ENCODE measurements around the gene P2RX3. TPM values are rescaled to one million over a fixed set of nuclear protein-coding genes. Genes with fewer than 3 reads are reported as not detected.
A peak's percentile ranks its signal among the peaks of the same experiment; 100 is the strongest.

P2RX3 gene
- polyA plus RNA-seq, 3 donors, result 0.42 to 0.76 (median 0.76) TPM

DNA sequence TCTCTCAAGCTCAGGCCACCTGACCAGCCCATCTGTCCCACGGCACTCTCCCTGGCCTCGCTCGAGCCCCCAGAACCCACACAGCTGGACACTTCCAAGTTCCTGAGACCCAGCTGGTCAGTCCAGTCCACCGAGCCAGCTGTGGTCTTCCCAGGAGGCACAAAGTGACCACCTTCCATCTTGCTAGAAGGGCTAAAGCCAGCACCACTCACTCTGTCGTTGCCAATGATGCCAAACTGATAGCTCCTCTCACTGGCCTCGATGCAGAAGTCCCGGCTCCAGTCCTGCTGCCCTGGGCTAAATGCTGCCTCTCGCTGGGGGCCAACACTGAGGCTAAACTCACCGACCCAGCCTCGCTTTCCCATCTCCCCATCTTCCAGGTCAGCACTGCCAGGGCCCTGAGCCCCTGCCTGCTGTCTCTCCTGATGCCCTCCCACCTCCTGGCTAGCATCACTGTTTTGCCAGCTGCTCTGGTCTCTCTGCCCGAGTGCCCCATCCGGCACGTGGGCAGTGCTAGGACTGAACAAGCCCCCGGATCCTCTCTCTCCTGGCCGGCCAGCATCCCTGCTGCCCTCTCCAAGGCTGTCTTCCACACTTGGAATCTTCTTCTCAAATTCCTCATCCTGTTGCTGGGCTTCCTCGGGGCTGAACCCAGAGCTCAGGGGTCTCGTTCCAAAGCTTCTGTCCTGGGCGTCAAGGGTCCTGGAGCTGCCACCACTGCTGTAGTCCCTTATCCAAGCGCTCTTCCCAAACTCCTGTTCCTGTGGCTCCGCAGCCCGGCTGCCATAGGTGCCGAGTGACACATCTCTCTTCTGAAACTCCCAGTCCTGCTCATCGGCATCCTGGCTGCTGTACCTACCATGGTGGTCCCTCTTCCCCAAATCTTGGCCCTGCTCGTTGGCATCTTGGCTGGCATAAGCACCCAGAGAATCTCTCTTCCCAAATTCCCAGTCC is 28.8 kb upstream of the P2RX3 start:
- no peak for DNase-seq (ENCODE audit: low read depth in 3 of 3, low spot score in 2 of 3)

DNA sequence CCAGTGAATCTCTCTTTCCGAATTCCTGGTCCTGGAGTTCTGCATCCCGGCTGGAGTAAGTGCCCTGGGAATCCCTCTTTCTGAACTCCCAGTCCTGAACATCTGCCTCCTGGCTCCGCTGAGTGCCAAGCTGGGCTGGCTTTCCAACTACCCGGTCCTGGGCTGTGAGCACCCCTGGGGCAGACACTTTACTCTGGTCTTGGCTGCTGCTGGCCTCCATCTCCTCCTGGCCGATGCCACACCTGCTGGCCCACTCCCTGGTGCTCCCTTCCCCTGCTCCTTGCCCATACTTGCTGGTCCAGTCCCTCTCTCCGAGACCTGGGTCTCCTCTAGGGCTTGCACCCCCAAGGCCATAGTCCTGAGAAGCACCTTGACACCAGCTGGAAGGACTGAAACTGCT is 28.1 kb upstream of the P2RX3 start:
- DNase-seq (ENCODE audit: low read depth in 3 of 3, low spot score in 2 of 3), result no peak

DNA sequence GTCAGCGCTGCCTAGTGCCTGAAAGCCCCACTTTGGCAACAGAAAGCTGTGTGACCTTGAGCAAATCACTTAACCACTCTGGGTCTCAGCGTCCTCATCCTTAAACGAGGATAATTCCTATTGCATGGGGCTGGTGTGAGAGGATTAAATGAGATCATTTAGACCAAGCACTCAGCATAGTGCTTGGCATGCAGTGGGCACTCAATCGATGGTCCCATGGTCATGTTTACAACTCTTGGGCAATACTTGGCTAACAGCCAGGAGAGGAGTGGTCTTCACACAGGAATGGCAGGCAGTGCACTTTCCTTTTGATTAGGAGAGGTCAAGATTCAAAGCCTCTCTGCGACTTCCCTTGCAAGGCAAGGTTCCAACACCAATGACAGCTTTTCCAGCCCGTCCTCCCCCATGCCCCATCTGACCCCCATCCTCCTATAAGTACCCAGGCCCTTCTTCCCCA is 27.5 kb upstream of the P2RX3 start:
- DNase-seq (ENCODE audit: low read depth in 3 of 3, low spot score in 2 of 3), result no peak

DNA sequence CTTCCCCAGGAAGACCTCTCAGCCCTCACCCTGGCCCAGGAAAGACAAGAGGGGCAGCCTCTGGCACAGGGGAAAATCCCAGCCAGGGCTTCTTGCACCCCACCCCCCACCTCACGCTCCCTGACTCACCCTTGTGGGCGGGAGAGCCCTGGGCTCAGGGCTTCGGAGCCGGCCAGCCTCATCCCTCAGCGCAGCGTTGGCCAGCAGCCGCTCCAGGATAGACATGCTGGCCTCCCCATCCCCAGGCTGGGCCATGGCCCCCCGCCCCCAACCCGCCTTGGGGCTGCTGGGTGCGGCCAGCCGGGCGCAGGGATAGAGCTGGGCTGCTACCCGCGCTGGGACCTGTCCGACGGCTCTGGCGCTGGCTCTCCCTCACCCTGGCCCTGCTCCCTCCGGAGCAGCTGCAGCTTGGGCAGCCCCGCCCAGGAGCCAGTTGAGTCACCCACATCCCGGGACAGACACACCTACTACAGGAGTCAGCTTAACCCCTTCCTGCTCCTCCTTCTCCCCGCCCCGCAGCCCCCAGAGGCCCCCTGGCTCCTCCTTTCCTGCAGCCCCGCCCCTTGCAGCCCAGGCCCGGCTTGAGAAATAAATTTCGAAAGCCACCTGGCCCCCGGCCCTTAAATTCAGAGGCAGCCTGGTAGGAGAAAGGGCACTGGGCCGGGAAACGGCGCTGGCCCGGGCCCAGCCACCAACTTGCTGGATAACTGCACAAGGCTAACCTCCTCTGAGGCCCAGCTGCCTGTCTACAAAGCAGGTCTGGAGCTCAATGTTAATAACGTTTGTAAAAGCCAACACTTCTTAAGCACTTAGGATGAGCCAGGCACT is 26.8 kb upstream of the P2RX3 start:
- DNase-seq (ENCODE audit: low read depth in 3 of 3, low spot score in 2 of 3), result no peak

DNA sequence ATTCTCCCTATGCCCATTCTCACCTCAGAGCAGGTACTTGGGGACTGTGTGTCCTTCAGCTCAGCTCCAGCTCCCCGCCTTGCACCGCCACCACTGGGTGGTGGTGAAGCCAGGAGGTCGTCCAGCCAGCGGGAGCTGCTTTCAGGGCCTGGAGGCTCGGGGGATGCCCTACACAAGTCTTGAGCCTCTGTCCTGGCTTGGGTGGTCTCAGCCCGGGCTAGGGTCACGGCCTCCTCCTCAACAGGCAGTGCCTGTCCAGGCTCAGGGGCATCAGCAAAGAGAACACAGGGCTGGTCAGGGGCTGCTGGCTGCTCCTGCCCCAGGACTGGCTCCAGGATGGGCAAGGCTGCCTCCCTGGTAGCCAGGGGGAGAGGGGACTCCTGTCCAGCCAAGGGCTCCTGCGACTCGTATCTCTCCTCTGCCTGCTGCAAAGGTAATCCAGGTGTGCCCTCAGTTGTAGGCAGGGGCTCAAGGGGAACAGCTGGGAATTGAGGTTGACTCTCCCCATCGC is 25.6 kb upstream of the P2RX3 start:
- DNase-seq (ENCODE audit: low read depth in 3 of 3, low spot score in 2 of 3), result no peak

DNA sequence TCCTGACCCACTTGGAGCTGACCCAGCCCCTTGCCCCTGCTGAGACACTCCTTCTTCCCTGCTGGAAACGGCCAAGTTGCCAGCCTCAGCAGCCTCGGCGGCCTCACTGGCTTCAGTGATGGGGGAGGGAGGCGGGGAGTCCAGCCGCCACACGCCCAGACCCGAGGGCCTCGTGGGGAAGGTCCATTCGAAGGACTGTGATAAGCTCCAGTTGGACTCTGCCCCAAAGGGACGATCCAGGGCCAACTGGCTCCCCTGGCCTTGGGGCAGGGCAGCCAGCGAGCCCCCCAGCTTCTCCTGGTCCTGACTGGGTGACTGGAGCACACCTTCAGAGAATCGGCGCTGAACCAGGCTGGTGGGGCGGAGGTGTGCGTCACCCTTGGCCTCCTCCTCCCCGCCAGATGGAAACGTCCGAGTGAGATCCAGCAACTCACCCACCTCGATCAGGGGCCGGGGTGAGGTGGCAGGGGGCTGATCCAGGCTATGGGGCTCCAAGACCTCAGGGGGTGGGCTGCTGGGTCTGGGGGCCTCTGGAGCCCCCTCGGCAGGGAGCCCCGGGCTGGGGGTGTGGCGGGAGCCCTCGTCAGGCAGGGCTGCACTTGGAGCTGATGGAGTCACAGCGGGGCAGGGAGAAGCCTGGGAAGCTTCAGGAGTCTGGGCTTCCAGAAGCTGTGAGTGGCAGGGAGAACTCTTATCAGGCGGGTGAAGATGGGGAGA is 24.9 kb upstream of the P2RX3 start:
- no peak for DNase-seq (ENCODE audit: low read depth in 3 of 3, low spot score in 2 of 3)

DNA sequence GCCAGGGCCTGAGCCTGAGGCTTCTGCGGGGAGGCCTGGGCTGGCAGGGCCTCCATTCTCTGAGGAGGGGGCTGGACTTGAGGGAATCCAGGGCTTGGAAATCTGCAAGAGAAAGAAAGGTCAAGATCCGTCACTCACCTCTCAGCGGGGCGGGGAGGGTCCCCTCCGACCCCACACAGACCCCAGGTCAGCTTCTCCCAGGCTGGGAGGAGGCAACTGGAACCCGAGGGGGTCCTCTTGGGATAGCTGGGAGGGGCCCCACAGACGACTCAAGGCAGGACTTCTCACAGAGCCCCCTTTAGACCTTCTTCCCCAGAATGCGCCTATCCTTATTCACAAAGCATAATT is 24.4 kb upstream of the P2RX3 start:
- DNase-seq (ENCODE audit: low read depth in 3 of 3, low spot score in 2 of 3), result no peak

DNA sequence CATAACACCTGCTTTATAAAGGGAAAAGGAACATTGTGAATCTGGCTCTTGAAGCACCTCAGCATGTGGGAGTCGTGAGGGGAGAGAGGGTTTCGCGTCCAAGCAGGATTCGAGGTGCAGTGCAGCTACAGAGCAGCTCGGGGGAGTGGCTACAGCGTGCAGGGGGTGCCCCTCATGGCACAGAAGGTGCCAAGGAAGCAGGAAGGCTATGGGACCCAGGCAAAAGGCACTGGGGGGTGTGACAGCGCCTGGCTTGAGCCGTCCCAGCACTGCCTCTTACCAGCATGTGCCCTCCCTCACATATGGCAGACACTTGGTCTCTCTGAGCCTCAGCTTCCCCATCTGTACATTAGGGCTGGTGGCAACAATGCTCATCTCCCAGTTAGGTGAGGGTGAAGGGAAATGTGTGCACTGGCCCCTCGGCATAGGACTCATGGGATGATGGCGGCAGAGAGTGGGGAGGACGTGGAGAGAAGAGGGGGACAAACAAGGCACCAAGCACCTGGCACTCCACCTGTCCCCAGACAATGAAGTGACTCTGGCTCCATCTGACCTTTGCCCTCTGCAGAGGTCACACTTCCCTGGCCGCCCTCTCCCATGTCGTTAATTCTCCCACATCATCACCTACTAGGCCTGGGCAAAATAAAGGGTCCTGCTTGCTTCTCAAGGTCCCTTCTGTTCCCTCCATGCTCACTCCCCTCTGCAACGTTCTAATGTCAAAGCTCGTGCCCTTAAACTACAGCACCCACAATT is 23.8 kb upstream of the P2RX3 start:
- DNase-seq (ENCODE audit: low read depth in 3 of 3, low spot score in 2 of 3), result no peak

DNA sequence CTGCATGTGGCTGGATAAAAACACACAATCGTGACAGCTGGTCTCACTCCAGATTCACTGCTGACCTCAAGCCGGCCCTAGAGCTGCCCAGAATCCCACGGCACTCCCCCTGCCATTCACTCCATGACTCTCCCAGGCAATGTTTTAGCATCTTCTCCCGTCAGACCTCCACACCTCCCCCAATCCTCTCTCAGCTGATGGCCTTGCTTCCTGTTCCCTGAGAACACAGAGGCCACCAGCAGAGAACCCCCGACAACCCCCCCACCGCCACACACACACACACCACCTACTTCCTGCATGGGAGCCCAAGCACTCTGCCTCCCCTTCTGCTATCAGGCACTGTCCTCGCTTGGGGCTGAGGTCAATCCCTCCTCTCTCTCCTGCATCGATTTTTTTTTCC is 22.7 kb upstream of the P2RX3 start:
- no peak for DNase-seq (ENCODE audit: low read depth in 3 of 3, low spot score in 2 of 3)

DNA sequence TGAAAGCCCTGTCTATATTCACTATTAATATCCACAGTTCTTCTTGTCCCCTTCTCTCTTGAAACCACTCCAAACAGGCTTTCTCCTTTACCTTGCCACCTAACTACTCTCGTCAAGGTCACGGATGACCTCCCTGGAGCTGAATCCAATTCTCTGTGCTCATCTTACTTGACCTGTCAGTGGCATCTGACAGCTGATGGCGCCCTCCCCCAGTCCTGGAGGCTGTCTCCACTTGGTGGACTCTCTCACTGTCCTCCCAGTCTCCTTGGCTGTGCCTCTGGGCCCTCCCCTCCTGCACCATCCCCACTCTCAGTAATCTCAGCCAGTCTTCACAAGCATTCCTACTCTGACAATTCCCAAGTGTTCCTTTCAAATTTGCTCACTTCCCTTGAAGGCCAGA is 22.1 kb upstream of the P2RX3 start:
- no peak for DNase-seq (ENCODE audit: low read depth in 3 of 3, low spot score in 2 of 3)

DNA sequence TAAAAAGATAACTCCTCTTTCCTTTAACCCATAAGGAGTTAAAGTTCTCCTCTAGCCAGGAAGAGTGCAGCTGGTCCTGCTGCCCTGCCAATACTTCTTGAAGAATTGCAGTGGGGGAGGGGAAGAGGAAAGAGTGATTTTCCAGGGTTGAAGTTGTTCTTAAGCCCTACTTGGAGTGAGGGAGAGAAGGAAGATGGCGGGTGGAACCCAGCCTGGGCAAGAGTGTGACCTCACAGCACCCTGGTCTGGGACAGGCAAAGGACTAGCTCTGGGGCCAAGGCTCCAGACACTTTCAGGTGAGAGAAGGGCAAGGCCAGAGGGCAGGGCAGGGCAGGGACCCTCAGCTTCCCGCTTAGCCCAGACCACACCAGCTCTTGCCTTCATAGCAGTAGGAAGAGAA is 20.0 kb upstream of the P2RX3 start:
- DNase-seq (ENCODE audit: low read depth in 3 of 3, low spot score in 2 of 3), result no peak

DNA sequence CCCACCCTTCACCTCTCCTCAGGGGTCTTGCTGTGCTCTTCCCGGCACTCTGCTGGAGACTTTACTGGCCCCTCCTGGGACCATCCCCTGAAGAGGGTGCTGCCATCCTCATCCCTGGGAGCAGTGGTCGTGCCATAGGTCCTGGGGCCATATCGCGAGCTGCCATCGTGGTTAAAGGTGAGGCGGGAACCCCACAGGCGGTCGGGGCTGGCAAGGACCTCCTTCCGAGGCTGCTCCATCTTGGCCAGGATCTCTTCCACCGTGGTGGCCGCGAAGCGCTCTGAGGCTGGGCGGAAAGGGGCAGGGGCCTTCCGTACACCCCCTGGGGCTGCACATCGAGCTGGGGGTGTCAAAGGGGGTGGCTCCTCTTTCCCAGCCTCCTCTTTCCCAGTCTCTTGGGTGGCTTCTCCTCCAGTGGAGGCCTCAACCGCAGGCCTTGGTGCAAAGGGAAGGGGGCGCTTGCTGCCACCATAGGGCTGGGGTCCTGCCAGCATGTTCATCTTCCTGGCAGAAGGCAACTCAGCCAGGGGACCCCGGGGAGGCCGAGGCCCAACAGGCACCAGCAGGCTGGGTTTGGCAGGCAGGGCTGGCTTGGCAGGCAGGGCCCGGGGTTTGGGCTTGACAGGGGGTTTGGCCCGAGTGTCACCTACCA is 18.0 kb upstream of the P2RX3 start:
- DNase-seq (ENCODE audit: low read depth in 3 of 3, low spot score in 2 of 3), result no peak

DNA sequence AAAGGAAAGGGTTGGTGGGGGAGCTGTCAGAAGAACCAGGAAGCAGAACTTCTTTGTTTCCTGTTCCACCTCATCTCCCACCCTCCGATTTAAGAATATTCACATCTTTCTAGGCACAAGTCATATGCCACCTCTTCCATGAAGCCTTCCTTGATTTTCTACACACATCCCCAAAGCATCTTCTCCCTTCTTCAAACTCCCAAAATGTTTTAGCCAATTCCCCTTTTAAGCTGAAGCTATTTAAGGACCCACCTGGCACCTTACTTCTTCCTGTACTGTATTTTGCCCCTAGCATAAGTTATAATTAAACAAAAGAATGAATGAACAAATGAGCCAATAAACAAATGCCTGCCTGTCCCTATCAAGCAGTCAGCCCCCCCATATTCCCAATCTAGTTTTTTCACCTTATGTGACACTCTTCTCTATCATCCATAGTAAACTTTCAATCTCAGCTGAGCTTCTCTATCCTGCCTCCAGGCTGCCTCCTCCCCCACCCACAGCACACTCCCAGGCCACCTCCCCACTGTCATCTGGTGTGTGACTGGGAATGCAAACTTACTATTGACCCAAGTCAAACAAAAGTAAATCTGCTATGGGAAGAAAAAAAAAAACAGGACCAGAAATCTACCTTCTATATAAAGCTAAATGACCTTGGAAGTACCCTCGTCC is 17.3 kb upstream of the P2RX3 start:
- DNase-seq (ENCODE audit: low read depth in 3 of 3, low spot score in 2 of 3), result no peak

DNA sequence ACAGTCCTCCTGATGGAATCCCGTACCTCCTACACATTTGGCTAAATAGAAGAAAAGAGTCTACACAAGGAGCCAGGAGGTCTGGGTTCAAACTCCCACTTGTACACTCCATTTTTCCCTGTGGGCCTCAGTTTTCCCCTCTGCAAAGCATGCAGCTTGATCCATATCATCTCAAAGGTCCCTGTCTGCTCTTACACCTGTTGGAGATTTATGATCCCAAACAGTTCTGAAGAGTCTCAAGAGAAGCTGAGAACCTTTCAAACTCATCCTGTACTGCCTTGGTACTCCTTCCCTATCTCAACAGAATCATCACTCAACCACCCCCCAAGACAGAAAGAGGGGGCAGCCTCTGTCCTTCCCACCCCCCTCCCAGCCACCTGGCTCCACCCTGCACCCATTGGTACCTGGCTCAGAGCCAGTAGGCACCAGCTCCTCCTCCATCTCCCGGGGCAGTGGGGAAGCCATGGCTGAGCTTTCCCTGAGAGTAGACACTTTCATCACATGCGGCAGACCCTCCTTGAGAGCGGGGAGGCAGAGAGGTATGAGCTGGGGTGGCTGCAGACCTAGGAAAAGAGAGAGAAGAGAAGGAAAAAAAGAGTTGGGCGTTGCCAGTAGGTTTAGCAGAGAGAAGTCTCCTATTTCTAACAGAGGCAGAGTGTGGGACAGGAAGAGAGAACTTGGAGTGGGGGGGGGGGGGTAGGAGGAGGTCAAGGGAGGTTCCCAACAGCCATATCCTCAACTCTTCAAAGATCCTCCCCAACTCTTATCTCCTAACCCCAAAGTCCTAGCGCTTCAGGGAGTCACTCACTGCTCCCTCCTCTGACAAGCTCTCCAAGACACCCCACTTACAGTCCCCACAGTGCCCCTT is 16.5 kb upstream of the P2RX3 start:
- no peak for DNase-seq (ENCODE audit: low read depth in 3 of 3, low spot score in 2 of 3)

DNA sequence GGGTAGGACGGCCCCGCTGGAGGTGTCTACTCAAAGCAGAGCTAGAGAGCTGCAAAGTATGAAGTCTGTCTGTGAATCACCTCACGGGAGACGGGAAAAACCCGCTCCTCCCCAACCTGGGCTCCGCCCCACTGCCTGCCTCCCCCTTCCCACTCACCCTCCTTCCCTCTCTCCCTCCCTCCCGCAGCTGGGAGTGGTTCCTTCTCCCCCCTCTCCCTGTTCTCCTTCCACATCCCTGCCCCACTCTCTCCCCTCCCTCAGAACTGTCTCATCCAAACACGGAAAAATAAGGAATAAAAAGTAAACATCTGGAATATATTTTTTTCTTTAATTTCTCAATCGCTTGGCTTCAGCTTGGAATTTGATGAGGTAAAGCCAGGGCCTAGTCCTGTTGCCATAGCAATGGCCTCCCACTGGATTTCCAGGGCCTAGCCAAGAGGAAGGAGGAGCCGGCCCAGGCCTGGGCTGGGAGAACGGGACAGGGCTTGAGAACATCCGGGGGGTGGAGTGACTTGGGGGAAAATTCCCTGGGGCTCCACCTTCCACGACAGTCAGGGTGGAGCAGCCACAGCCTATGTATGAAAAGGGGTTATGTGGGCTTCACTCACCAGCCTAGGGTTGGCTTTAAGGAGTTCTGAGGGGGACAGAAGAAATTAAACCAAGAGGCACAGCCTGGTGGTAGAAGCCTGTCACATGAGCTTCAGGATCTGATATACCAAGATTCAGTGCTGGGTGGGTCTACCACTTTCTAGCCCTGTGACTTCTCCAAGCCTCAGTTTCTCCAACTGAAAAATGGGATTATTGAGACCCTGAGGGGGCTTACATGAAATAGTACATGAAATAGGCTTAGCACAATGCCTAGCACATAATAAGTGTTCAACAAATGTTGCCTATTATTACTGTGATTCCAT is 15.6 kb upstream of the P2RX3 start:
- DNase-seq (ENCODE audit: low read depth in 3 of 3, low spot score in 2 of 3), result peak in 2 of 3 donors; percentile 81

DNA sequence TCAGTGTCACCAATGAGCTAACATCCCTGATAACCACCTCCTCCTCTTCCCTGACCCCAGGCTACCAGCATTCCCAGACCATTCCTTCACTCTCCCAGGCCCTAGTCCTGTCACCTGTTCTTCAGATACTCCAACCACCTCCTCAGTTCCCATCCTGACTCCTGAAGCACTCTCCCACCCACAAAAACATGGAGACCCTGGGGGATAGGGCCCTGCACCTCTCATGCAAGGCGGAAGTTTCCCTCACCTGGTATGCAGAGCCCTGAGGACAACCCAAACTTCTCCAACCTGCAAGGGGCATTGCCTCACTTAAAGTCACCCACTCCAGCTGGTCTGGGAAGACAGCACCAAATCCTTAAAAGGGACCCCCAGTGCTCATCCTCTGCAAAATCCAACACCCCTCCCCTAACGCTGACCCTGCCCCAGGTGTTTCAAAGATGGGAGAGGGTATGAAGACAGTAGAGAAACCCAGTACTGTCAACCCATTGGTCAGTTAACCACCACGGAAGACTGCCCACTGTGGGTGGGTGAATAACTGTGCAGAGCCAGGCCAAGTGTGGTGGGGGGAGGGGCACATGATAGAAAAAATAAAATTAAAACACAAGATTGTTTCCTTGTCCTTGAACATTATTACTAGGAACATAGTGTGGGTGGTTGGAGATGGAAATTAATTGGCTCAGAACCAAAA is 14.8 kb upstream of the P2RX3 start:
- no peak for DNase-seq (ENCODE audit: low read depth in 3 of 3, low spot score in 2 of 3)

DNA sequence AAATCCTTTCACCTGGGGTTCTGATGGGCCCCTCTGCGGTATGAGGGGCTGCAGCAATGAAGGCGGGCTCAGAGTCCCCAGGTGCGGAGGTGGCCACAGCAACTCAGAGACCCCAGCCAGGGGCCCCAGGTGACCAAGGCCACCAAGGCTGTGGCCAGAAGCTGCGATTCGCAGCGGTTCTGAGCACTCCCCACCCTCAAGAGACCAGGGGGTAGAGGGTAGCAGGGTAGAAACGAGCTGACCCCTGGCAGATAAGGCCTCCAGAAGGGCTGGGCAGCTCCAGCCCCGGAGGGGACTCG is 14.3 kb upstream of the P2RX3 start:
- no peak for DNase-seq (ENCODE audit: low read depth in 3 of 3, low spot score in 2 of 3)

Data from right renal cortex interstitium (tissue), 3 donors.